A549 (cell line): ENCODE results near the gene GSTM2.
"Not testable (repeated sequence)": the region's sequence is repeated elsewhere in the genome, so short reads cannot be mapped to it uniquely, and the experiment has no call there.

Source experiments
- CTCF ChIP-seq: fragments of >200 bp; sonication (Bioruptor Twin); formaldehyde crosslinking; IDR thresholded peaks from 3 replicates; pipeline ENCODE4 v1.5.1; 2016
- POLR2A ChIP-seq: IDR thresholded peaks from 2 replicates; pipeline ENCODE4 v1.6.1; 2012; ENCODE audit warnings: mild to moderate bottlenecking, low read length
- RFX5 ChIP-seq: fragments of 450-650 bp; IDR thresholded peaks from 2 replicates; pipeline ENCODE4 v1.7.1; 2014; ENCODE audit warnings: antibody characterized with exemption, mild to moderate bottlenecking, moderate library complexity

- not testable (repeated sequence) for TF ChIP-seq CTCF, POLR2A, RFX5
Observed at GRCh38 chr1:109678637-109679036, 10.8 kb downstream of the GSTM2 start.
